Fibroblast of skin of back (primary cell): ENCODE measurements around the gene NEO1.
"Not testable (repeated sequence)": the region's sequence is repeated elsewhere in the genome, so short reads cannot be mapped to it uniquely, and the experiment has no call there.

Source experiments
- DNase-seq: peaks from one replicate; pipeline ENCODE4 v3.0.0-alpha.2; 2013

Gene NEO1

DNA sequence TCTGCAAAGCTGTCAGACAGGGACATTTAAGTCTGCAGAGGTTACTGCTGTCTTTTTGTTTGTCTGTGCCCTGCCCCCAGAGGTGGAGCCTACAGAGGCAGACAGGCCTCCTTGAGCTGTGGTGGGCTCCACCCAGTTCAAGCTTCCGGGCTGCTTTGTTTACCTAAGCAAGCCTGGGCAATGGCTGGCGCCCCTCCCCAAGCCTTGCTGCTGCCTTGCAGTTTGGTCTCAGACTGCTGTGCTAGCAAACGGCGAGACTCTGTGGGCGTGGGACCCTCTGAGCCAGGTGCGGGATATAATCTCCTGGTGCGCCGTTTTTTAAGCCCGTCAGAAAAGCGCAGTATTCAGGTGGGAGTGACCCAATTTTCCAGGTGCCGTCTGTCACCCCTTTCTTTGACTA lies 169.2 kb downstream of the NEO1 start:
- DNase-seq = not testable (repeated sequence)

DNA sequence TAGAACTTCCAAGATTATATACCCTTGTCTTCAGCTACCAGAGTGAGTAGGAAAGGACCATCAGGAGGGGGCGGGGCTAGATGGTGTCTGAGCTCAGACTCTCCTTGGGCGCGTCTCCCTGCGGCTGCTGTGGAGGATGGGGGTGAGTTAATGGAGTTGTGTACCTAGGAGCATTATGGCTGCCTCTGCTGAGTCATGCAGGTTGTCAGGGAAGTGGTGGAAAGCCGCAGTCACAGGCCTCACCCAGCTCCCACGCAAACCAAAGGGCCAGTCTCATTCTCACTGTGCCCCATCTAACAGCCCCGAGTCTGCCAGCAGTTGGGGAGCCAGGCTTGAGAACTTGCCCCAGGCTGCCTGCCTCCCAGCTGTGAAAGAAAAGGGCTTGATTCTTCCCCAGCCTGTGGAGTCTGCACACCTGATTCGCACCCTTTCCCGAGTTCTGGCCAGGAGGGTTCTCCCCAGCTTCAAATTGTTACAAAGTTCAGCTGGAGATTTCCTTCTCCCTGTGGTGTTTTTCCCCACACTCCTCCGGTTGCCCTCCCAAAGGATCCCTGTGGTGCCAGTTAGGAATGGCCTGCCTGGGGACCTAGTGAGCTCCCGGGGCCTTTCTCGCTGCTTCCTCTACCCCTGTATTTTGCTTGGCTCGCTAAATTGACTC lies 173.2 kb downstream of the NEO1 start:
- DNase-seq = no peak

DNA sequence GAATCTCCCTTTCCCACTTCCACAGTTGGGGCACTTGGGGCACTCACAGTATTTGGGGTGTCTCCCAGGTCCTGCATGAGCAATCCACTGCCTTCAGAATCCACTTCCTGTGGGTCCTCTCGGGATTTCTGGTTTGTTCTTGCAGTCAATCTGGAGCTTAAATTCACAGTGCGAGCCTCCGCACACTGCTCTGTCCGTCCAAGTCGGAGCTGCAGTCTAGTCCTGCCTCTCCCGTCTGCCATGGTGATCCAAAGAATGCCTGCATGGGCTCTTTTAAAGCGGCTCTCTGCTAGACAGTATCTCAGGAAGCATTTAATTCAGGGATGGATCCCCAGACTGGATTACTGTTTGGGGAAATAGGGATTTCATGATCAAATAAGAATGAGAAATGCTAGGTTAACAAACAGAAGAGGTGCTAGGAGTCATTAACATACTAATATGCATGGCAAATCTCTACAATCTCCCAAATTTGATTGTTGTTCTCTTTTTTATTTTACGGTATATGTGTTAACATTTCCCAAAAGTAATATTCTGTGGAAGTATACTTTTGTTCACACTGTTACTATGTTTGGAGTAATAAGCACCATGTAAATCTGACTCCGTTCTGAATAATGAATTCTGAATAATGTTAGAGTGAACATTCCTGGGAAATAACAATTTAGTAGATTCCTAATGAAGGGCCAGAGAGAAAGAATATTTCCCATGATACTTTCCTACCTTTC lies 174.0 kb downstream of the NEO1 start:
- DNase-seq = no peak

DNA sequence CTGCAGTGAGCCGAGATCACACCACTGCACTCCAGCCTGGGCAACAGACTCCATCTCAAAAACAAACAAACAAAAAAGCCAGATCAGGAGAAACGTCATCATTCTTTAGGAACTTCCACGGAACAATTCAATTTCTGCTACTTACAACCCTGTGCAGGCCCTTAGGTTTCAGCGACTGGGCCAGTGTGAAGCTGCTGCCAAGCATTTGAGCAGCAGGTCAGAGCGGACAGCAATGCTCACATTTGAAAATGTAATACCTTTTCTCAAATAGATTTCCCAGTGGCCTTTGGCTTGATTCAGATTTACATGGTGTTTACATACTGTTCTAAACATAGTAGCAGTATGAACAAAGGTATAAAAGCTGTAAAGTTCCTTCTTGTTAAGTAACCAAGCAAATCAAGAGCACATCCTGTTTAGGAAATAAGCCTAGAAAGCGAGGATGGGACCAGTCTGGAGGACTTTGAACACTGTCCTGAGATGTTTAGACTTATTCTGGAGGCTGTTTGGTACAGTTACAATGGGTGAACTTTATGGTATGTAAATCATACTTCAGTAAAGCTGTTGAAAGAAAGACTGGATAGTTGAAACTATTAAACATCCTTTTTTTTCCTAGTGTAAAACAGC lies 175.3 kb downstream of the NEO1 start:
- no peak for DNase-seq

DNA sequence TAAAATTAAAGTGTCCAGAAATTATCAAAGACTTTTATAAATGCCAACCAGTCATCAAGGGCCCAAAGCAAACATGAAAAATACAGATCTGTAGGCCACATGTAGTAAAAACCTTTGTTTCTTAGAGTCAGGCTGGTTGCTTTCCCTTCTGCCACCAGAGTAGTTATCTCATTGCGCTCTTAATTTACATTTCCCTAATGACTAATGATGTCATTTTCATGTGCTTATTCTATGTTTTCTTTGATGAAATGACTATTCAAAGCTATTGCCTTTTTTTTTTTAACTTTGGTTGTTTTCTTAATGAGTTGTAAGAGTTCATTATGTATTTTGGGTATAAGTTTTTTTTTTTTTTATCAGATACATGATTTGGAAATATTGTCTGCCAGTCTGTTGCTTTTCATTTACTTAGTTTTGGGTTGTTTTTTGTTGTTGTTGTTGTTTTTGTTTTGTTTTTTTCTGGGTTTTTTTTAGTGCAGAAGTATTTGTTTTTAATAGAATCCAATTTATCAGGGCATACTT lies 175.9 kb downstream of the NEO1 start:
- no peak for DNase-seq

DNA sequence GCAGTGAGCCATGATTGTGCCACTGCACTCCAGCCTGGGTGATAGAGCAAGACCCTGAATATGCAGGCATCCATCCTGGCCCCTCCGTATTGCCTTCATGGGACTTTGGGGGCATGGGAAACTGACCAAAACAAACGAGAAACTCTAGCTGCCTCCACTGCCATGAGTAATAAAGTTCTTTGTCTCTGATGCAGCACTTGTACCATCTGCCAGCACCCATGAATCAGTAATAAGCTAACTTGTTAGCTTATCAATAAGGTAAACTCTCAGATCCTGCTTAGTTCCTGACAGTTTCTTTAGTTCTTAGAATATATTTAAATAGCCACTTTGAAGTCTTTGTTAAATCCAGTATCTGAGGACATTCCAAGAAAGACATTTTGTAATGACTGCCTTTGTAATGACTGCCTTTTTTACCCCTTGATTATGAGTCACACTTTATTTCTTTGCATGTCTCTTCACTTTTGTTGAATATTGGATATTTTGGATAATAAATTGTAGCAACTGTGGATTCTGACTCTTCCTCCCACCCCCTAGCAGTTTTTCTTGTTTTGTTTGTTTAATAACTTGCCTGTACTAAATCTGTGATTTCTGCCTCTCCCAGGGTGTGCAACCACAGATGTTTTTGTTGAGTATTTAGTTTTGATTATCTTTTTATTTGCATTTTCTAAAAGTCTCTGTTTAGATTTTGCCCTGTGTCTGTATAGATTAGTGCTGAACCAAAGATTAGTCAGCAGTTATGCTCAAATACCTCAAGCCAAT lies 179.6 kb downstream of the NEO1 start:
- DNase-seq = peak; percentile 33

DNA sequence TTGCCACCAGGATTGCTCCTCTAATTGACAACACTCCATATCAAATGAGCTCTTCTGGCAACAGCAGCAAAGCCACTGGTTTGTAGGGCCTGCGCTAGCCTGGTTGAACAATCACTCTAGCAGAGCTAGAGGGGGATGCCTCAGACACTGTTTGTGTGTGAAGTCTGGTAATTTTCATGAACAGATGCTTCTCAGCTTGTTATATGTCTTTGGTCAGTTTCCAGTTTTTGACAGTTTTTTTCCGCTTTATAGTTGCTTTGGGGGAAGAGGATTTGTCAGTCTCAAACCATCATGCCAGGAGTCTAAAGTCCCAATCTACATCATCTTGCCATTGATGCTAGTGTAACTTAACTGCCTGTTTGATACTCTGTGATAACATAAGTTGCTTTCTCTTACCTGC lies 180.5 kb downstream of the NEO1 start:
- DNase-seq = no peak

DNA sequence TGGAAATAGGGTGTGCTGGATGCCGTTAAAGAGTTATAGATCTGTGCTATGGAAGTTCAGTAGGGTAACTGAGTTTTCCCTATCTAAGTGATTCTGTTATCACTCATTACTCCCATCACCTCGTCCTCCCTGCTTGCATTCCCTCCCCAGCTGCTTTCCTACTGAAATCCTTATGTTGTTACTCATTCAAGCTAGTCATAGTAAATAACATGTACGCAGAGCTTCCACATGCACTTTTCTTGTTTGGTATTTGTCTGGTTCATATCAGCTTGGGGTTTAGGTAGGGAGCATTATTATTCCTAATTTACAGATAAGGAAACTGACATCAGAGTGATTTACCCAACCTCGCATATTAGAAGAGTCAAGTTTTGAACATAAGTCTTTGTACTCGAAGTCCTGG lies 181.4 kb downstream of the NEO1 start:
- DNase-seq = no peak

DNA sequence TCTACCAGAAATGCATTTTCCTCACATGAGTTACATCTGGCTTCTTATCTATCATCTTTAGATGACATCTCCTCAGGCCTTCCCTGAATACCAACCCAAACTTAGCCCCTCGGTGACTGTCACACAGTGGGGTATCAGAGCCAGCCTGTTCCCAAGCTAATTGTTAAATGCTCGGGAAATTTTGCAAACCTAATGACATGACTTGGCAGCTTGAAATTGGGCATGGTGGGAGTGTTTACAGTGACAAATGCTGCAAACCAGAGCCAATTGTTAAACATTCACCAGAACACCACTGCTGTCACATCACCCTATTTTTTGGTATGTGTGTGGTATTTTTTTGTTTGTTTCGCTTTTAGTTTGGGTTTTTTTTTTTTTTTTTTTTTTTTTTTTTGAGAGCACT lies 185.6 kb downstream of the NEO1 start:
- DNase-seq = no peak

DNA sequence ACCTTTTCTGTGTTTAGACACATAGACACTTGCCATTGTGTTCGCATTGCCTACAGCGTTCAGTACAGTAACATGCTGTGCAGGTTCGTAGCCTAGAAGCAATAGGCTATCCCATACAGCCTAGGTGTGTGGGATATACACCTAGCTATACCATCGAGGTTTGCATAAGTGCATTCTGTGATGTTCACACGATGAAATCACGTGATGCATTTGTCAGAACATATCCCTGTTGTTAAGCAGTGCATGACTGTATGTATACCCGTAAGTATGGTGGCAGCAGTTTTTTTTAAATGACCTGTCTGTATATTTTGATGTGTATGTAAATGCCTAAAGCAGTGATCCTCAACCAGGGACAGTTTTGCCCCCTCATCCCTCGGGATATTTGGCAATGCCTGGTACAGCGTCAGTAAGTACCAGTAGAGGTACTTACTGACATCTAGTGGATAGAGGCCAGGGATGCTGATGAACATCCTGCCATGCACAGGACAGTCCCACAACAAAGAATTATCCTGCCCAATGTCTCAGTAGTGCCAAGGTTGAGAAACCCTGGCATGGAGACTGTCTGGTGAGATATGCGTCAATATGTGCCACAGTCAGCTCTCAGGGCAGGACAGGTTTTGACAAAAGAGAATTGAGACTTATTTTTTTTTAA lies 187.4 kb downstream of the NEO1 start:
- no peak for DNase-seq

DNA sequence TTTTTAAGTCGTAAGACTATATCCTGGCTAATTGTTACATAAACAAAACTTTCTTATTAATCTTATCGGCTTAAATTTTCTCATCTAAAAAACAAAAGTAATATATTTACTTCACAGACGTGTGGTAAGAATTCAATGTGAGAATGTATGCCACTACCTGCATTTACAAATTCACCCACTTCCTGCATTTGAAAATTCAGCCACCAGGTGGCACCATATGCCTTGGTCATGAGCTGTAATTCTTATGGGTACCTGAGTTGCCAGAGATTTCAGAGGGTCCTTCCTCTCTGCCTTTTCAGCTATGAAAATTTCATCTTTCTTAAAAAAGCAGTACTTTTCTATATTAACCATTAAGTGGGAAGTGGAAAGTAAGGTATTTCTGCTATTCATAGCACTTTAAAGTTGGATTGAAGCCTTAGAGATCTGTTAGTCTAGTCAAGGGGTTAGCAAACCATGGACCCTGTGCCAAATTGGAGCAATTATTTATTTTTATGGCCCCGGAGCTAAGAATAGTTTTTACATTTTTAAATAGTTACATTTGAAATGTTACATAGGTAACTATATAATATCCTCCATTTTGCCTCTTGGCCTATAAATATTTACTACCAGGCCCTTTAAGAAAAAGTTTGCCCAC lies 188.7 kb downstream of the NEO1 start:
- DNase-seq = peak; percentile 58

DNA sequence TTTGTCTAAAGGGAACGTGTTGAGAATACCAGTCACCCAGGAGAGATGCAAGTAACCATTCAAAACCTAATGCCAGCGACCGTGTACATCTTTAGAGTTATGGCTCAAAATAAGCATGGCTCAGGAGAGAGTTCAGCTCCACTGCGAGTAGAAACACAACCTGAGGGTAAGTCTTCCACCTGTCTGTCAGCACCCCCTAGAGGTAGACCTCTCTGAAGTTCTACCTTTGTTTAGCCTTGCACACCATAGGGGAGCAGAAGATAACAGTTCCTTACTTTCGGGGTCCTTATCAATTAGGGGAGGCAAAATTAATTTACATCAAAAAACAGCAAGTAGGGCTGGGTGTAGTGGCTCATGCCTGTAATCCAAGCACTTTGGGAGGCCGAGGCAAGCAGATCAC lies 192.1 kb downstream of the NEO1 start:
- DNase-seq = no peak

DNA sequence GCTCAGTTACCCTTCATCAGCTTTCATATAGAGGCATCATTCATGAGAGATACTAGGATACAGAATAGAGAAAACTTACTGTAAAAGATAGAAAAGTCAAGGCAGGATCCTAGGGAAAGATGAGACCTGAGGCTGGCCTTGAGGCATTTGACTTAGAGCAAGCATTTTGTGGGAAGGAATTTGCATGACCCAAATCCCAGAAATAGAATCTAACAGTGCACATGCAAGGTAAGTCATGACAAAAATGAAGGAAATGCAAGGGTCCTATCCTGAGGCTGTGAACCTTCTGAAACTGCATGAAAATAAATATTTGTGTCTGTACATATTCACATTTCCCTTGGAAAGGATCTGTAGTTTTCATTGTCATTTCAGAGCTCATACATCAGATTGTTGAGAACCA lies 194.2 kb downstream of the NEO1 start:
- DNase-seq = no peak

DNA sequence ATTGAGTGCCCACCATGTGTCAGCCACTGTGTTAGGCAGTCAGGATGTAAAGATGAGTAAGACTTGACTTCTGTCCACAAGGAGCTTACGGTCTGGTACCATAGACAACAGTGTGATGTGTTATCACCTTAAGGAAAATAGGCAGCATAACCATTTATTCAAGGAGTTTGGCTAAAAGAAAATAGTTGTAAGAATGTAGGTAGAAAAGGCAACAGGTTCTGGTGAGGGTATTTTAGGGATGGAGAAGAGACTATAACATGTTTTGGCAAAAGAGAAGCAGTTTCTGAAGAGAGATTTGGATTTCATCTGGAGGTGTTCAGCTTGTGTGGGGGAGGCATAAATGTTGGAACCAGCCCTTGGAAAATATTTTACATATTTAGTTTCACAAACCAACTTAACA lies 194.6 kb downstream of the NEO1 start:
- no peak for DNase-seq

DNA sequence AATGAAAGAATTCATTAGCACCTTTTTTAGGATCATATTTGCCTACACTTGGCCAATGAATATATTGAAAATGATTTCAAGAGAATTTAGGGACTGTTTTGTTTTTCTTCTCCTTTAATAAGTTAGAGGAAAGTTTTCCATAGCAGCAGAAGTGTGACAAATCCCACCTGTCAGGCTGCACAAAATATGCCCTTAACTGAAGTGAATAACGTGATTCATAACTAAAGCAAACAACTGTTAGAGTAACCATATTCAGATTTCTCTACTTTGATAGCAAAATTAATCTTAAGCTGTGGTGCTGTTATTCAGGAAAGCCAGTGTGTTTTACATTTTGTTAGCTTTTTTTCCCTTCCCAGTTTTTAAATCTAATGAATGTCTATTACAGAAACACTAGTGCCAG lies 195.1 kb downstream of the NEO1 start:
- no peak for DNase-seq

DNA sequence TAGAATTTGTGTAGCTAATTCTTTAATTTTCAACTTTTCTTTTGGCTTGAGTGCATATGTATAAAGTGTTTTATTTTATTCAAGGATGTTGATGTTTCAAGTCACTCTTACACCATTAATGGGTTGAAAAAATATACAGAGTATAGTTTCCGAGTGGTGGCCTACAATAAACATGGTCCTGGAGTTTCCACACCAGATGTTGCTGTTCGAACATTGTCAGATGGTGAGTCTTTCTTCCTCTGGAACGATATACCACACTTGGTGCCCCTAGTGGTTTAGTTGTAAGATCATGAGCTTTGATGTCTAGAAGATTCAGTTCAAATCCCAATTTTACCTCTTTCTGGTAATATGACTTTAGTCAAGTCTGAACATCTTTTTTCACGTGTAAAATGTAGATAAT lies 197.2 kb downstream of the NEO1 start:
- no peak for DNase-seq

DNA sequence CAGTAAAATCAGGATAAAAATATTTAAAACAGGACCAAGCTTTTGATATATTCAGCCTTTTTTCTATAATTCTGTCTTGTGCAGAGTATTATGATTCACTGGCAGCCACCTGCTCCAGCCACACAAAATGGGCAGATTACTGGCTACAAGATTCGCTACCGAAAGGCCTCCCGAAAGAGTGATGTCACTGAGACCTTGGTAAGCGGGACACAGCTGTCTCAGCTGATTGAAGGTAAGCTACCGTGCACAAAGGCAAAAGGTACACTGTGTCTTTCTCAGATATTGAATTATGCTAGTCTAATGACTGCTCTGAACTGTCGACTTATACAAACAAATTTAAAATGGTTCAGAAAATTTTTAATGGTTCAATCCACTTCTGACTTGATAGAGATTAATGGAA lies 202.3 kb downstream of the NEO1 start:
- DNase-seq = no peak

DNA sequence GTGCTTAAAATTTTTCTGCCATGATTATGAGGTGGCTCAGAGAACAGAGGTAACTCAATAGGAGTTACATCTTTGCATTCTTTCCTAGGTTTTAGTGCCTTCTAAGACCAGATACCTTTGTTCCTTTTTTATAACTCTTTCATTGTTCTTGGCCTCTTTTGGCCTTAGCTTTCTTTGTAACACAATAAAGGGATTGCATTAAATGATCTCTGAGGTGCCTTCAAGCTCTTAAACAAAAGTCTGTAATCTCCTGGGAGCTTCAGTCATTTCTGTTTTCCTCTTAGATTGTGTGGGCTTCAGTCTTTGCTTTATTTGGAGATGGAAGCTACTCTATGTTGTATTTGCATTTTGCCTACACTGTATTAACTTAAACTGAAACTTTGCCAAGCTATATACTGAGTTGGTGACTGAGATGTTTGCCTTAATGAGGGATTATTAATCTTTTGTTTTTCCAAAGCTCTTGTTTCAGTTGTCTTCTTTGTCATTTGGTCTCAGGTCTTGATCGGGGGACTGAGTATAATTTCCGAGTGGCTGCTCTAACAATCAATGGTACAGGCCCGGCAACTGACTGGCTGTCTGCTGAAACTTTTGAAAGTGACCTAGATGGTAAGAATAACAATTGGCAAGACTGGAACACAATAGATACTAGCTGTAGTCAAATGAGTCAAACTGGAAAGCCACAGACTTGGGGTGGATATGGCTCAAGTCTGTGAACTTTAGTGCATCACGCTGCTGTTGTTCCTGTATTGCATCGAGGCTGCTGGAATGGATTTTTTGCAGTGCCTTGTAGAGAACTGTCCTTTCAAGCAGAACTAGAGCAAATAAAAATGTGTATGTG lies 206.2 kb downstream of the NEO1 start:
- no peak for DNase-seq

DNA sequence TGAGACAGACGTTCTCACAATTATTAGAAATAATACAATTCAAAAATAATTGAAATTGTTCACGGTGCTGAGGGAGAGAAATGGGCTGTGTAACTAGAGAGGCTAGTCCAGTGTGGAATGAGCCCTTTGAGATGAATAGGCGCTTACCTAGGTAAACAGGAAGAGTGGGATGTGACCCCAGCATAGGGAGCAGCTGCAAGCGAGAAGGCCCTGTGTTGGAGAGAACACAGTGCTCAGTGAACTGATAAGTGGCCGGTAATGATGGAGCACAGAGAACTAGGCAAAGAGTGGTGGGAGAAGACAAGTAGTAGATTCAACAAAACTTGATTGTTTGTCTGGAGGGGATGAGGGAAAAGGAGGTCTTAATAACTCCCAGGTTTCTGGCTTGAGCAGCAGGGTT lies 212.6 kb downstream of the NEO1 start:
- no peak for DNase-seq

DNA sequence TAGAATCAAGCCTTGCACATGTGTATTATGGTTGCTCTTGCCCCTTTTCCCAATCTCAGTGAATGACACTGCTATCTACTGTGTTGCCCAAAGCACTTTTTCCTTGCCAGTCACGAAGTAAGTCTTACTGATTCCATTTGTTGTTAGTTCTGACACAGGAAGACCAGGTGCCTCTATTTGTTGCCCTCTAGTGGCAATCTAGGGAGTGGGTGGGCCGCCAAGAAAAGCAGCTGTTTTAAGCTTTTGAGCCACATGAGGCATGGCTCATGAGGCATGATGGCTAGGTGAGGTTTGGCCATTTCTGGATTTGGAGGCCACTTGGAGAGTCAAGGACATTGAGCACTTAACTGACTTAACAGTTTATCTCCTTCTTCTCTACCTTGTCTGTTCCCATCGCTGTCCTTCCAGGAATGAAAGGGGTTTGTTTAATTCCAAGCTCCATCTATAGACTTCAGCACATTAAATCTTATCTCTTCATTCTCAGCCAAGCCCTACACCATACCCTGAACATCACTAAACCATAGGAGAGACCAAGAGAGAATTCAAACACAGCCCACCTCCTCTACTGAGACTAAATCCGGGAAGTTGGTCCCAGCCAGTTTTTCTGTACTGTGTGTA lies 213.4 kb downstream of the NEO1 start:
- peak; percentile 53 for DNase-seq

DNA sequence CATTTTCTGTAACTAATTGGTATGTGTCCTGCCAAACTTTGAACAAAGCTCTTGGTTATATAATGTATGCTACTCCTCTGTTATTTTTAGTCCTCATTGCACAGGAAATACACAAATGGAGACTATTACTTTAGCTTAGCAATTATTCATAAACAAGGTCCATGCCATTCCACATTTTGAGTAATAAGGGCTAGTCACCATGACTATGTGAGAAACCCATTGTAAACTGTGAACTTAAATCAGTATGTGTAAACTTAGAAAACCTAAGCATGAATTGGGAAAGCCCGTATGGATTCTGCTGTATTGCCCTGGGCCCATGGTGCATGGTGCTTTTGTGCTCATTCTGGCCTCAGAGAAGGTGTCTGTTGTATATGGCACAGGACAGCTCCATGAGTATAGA lies 216.2 kb downstream of the NEO1 start:
- DNase-seq = no peak
